Panc1 (cell line): ENCODE data around the gene COA7. TPM values are rescaled to one million over a fixed set of nuclear protein-coding genes. Genes with fewer than 3 reads are reported as not detected.

Experiments used
- ATAC-seq: fragments of 200-7000 bp; cut with Tn5 transposase; 2 replicates; pipeline ENCODE4 v1.9.1; 2020; ENCODE audit warnings: mild to moderate bottlenecking, moderate library complexity
- BruUV-seq: library from RNA; stranded (reverse); fragments of 400-500 nt; replicated peaks from 2 replicates; lab custom pipeline; 2021; lab: Mats Ljungman, UMichigan
- CTCF ChIA-PET: fragments of 300-600 bp; sonication (Branson Sonifier 250); formaldehyde crosslinking; loops from one replicate; lab custom pipeline; 2022; ENCODE audit warnings: antibody characterized with exemption; lab: Charles Lee
- POLR2A ChIA-PET: fragments of 300-600 bp; sonication (Branson Sonifier 250); formaldehyde crosslinking; loops from one replicate; lab custom pipeline; 2022; ENCODE audit warnings: antibody characterized with exemption; lab: Charles Lee
- DNase-seq: peaks from one replicate; pipeline ENCODE4 v3.0.0-alpha.2; 2010; ENCODE audit warnings: low read depth, low spot score
- H3K27ac ChIP-seq: 2 replicates; pipeline ENCODE4 v1.5.1; 2011; ENCODE audit warnings: mild to moderate bottlenecking, low read length, inconsistent platforms
- H3K27me3 ChIP-seq: fragments of 200-500 bp; sonication (Bioruptor generic); 2 replicates; pipeline ENCODE4 v1.6.0; 2014; ENCODE audit warnings: low read length, inconsistent platforms; ENCODE audit not compliant: control insufficient read depth, insufficient read depth
- H3K36me3 ChIP-seq: fragments of 200-500 bp; sonication (Bioruptor generic); 2 replicates; pipeline ENCODE4 v1.5.1; 2014; ENCODE audit warnings: inconsistent platforms, mild to moderate bottlenecking, low read length, moderate library complexity; ENCODE audit not compliant: control insufficient read depth, insufficient read depth
- H3K4me1 ChIP-seq: 2 replicates; pipeline ENCODE4 v1.5.1; 2011; ENCODE audit warnings: inconsistent platforms, mild to moderate bottlenecking, low read length, moderate library complexity; ENCODE audit not compliant: control insufficient read depth, insufficient read depth
- H3K4me3 ChIP-seq, 2 experiments: 2 replicates each; pipeline ENCODE4 v1.5.1; 2011 to 2012; ENCODE audit warnings: low read depth in 2 of 2, low read length in 2 of 2, mild to moderate bottlenecking in 2 of 2, inconsistent platforms in 1 of 2, moderate library complexity in 1 of 2
- H3K9me3 ChIP-seq: fragments of 200-500 bp; sonication (Bioruptor generic); 2 replicates; pipeline ENCODE4 v1.5.1; 2014; ENCODE audit warnings: low read depth, mild to moderate bottlenecking, inconsistent platforms, low read length, moderate library complexity; ENCODE audit not compliant: control insufficient read depth, insufficient read depth
- CTCF ChIP-seq: fragments of 450-650 bp; IDR thresholded peaks from 2 replicates; pipeline ENCODE4 v1.5.1; 2017; ENCODE audit warnings: mild to moderate bottlenecking
- POLR2AphosphoS5 ChIP-seq: IDR thresholded peaks from 2 replicates; pipeline ENCODE4 v1.6.1; 2012; ENCODE audit warnings: mild to moderate bottlenecking, low read depth, low read length, moderate library complexity
- REST ChIP-seq, 2 experiments: IDR thresholded peaks; 2 replicates each; pipeline ENCODE4 v1.6.1; 2011 to 2012; ENCODE audit warnings: low read depth in 2 of 2, control low read depth in 1 of 2, low read length in 1 of 2, mild to moderate bottlenecking in 1 of 2, moderate library complexity in 1 of 2; ENCODE audit not compliant: insufficient read depth in 1 of 2
- SIN3A ChIP-seq: IDR thresholded peaks from 2 replicates; pipeline ENCODE4 v1.6.1; 2012; ENCODE audit warnings: low read depth, mild to moderate bottlenecking, low read length, moderate library complexity, borderline replicate concordance; ENCODE audit not compliant: insufficient read depth
- TCF7L2 ChIP-seq: IDR thresholded peaks from 2 replicates; pipeline ENCODE4 v1.6.1; 2011; ENCODE audit warnings: mild to moderate bottlenecking, low read depth, low read length, inconsistent platforms
- in situ Hi-C: cut with HindIII; loops from 2 replicates; pipeline ENCODE4 v1.10.0; 2016; ENCODE audit warnings: low sequenced_read_pairs, low pct_unique_long_range_greater_than_20kb
- intact Hi-C: fragments of 100-400 bp; cut with micrococcal nuclease; formaldehyde crosslinking; loops from one replicate; pipeline ENCODE4 v1.10.0; 2022; ENCODE audit not compliant: unreplicated experiment
- total RNA-seq: library from RNA; stranded (reverse); gene quantifications from one replicate; pipeline ENCODE4 v1.2.1, GENCODE V29; 2021; ENCODE audit not compliant: unreplicated experiment

The COA7 gene
- total RNA-seq, 1 experiment from 2014 or later = 44.9 TPM

GRCh38 chr1:52635321-52636089, 62.6 kb downstream of the COA7 start:
- no TSS peak for BruUV-seq
- intact Hi-C loops (no loop called here), in situ Hi-C loops (no loop called here)
- ATAC-seq = no peak
- no peaks in the 10 kb centered on the region for H3K4me1 ChIP-seq
- no peak overlapping the region for H3K27ac ChIP-seq
- no peak for DNase-seq
- H3K9me3 ChIP-seq = no peaks in the 10 kb centered on the region
- no peaks in the 10 kb centered on the region for H3K36me3 ChIP-seq
- ChIA-PET CTCF (no interaction called here), POLR2A (no interaction called here)
- TF ChIP-seq CTCF (no peak), TCF7L2 (no peak), SIN3A (no peak), POLR2AphosphoS5 (no peak), REST (IDR thresholded peaks at IDR 0.05; ENCODE audit: insufficient read depth in 1 of 2, low read depth in 2 of 2, low read length in 1 of 2) (no peak)
- no peak overlapping the region for H3K4me3 ChIP-seq
- H3K27me3 ChIP-seq = peaks cover 16% of the 10 kb centered on the region

Other genes with a start within 250 kb of the COA7 start
- 67.4 TPM for gene TUT4, start 145.3 kb downstream of the COA7 start, total RNA-seq
- gene GPX7, start 96.0 kb downstream of the COA7 start, total RNA-seq = 11.2 TPM
- gene SHISAL2A, start 65.2 kb downstream of the COA7 start, total RNA-seq = 0.23 TPM
- 30.7 TPM for gene ZYG11B, start 28.1 kb upstream of the COA7 start, total RNA-seq
- 0.36 TPM for gene ZYG11A, start 144.4 kb upstream of the COA7 start, total RNA-seq
- 61.8 TPM for gene ECHDC2, start 223.4 kb upstream of the COA7 start, total RNA-seq
- gene SCP2, start 228.9 kb upstream of the COA7 start, total RNA-seq = 88.7 TPM